GM12892 (cell line): ENCODE data around the gene AOPEP.

ENCODE experiments used
- POLR2A ChIP-seq: IDR thresholded peaks from 2 replicates; pipeline ENCODE4 v1.6.1; 2011; ENCODE audit warnings: low read depth, low read length, control low read depth
- POLR2AphosphoS5 ChIP-seq: IDR thresholded peaks from 2 replicates; pipeline ENCODE4 v1.6.1; 2011; ENCODE audit warnings: low read depth, low read length, control low read depth
- TAF1 ChIP-seq: IDR thresholded peaks from 2 replicates; pipeline ENCODE4 v1.6.1; 2011; ENCODE audit warnings: low read depth, mild to moderate bottlenecking, control low read depth, low read length, borderline replicate concordance

GRCh38 chr9:94807556-94807955, 81.1 kb downstream of the AOPEP start:
- TF ChIP-seq POLR2A (no peak), POLR2AphosphoS5 (no peak), TAF1 (no peak)
